Endothelial cell of umbilical vein (primary cell): ENCODE data around the gene CMTM6. TPM values are rescaled to one million over a fixed set of nuclear protein-coding genes. Genes with fewer than 3 reads are reported as not detected.

ENCODE experiments used
- BruUV-seq: library from RNA; stranded (reverse); fragments of 400-500 nt; replicated peaks from 2 replicates; lab custom pipeline; 2021; lab: Mats Ljungman, UMichigan
- CTCF ChIA-PET: fragments of 300-600, 350-600 bp; sonication (Branson Sonifier 250); formaldehyde crosslinking; loops from one replicate; lab custom pipeline; 2021; ENCODE audit warnings: antibody characterized with exemption, inconsistent platforms; lab: Charles Lee
- POLR2A ChIA-PET: fragments of 300-600, 350-600 bp; sonication (Branson Sonifier 250); formaldehyde crosslinking; loops from one replicate; lab custom pipeline; 2021; ENCODE audit warnings: antibody characterized with exemption, inconsistent platforms; lab: Charles Lee
- DNase-seq: peaks from one replicate; pipeline ENCODE4 v3.0.0-alpha.2; 2011; ENCODE audit warnings: low read depth, low spot score
- FAIRE-seq: peaks from 2 replicates; lab custom pipeline; 2011; peaks lifted over from hg19 to GRCh38; lab: Jason Lieb, UNC
- H2AFZ ChIP-seq: 2 replicates; pipeline ENCODE4 v1.6.0; 2012; ENCODE audit warnings: low read depth, low read length, control low read depth, inconsistent platforms
- H3K27ac ChIP-seq: 2 replicates; pipeline ENCODE4 v1.5.1; 2011; ENCODE audit warnings: low read depth, mild to moderate bottlenecking, control low read depth, low read length, moderate library complexity; ENCODE audit not compliant: insufficient read depth
- H3K27me3 ChIP-seq, 2 experiments: 2 replicates each; pipeline versions ENCODE4 v1.6.0 to v1.6.1; 2011; ENCODE audit warnings: low read length in 2 of 2, mixed read lengths in 1 of 2; ENCODE audit not compliant: control insufficient read depth in 2 of 2, insufficient read depth in 2 of 2
- H3K36me3 ChIP-seq, 2 experiments: 2 replicates in 1 of 2; 3 replicates in 1 of 2; pipeline ENCODE4 v1.5.1; 2011; ENCODE audit warnings: low read length in 2 of 2, mild to moderate bottlenecking in 1 of 2, moderate library complexity in 1 of 2; ENCODE audit not compliant: control insufficient read depth in 2 of 2, insufficient read depth in 2 of 2; ENCODE audit errors: extremely low read depth in 1 of 2
- H3K4me1 ChIP-seq: 3 replicates; pipeline ENCODE4 v1.5.1; 2011; ENCODE audit warnings: mild to moderate bottlenecking, low read length; ENCODE audit not compliant: control insufficient read depth, insufficient read depth; ENCODE audit errors: extremely low read depth
- H3K4me2 ChIP-seq: 2 replicates; pipeline ENCODE4 v1.6.1; 2011; ENCODE audit warnings: low read length, control low read depth, mixed read lengths; ENCODE audit not compliant: insufficient read depth
- H3K4me3 ChIP-seq, 3 experiments: fragments of 200-600 bp in 1 of 3; sonication (generic), shearing (Covaris generic) in 1 of 3; replicated peaks in 1 of 3; 2 replicates each; pipeline ENCODE4 v1.5.1; 2011 to 2016; ENCODE audit warnings: control low read depth in 3 of 3, low read length in 3 of 3, mild to moderate bottlenecking in 2 of 3, inconsistent platforms in 1 of 3, low read depth in 1 of 3, moderate library complexity in 1 of 3; ENCODE audit not compliant: insufficient read depth in 1 of 3
- H3K79me2 ChIP-seq: 2 replicates; pipeline ENCODE4 v1.6.0; 2012; ENCODE audit warnings: low read length, inconsistent platforms; ENCODE audit not compliant: control insufficient read depth, insufficient read depth
- H3K9ac ChIP-seq: replicated peaks from 2 replicates; pipeline ENCODE3; 2011; ENCODE audit warnings: low read length, control low read depth; ENCODE audit not compliant: insufficient read depth; ENCODE audit errors: extremely low read depth
- H3K9me1 ChIP-seq: replicated peaks from 3 replicates; pipeline ENCODE4 v1.6.0; 2011; ENCODE audit warnings: mild to moderate bottlenecking, low read length; ENCODE audit not compliant: control insufficient read depth, insufficient read depth; ENCODE audit errors: extremely low read depth
- H3K9me3 ChIP-seq: replicated peaks from 2 replicates; pipeline ENCODE4 v1.5.1; 2012; ENCODE audit warnings: low read length, inconsistent platforms; ENCODE audit not compliant: control insufficient read depth, insufficient read depth
- H4K20me1 ChIP-seq: replicated peaks from 2 replicates; pipeline ENCODE3; 2011; ENCODE audit warnings: mild to moderate bottlenecking, low read length; ENCODE audit not compliant: control insufficient read depth, insufficient read depth; ENCODE audit errors: extremely low read depth
- CTCF ChIP-seq, 2 donors: IDR thresholded peaks; 1 replicate in 1 of 2; 2 replicates in 1 of 2; pipeline ENCODE4 v1.5.1; 2011; ENCODE audit warnings: low read length in 2 of 2, mild to moderate bottlenecking in 2 of 2, moderate library complexity in 2 of 2, control low read depth in 1 of 2, inconsistent platforms in 1 of 2, low read depth in 1 of 2; ENCODE audit not compliant: insufficient read depth in 1 of 2; ENCODE audit errors: extremely low read depth in 1 of 2
- EZH2 ChIP-seq: IDR thresholded peaks from 2 replicates; pipeline ENCODE4 v1.6.1; 2012; ENCODE audit warnings: borderline replicate concordance, low read depth, mild to moderate bottlenecking, moderate library complexity, low read length, inconsistent platforms; ENCODE audit not compliant: severe bottlenecking
- FOS ChIP-seq: IDR thresholded peaks from 2 replicates; pipeline ENCODE4 v1.6.1; 2011; ENCODE audit warnings: mild to moderate bottlenecking, low read length, moderate library complexity, borderline replicate concordance; ENCODE audit not compliant: insufficient read depth
- GATA2 ChIP-seq: IDR thresholded peaks from 2 replicates; pipeline ENCODE4 v1.7.0; 2011; ENCODE audit warnings: low read depth, mild to moderate bottlenecking, moderate library complexity, mixed read lengths, low read length; ENCODE audit not compliant: insufficient read length, insufficient read depth
- JUN ChIP-seq: IDR thresholded peaks from 2 replicates; pipeline ENCODE4 v1.6.1; 2011; ENCODE audit warnings: borderline replicate concordance, low read depth; ENCODE audit not compliant: insufficient read length, insufficient read depth
- MAX ChIP-seq: IDR thresholded peaks from 2 replicates; pipeline ENCODE4 v1.6.1; 2011; ENCODE audit not compliant: insufficient read depth, insufficient read length
- MYC ChIP-seq: IDR thresholded peaks from one replicate; pipeline ENCODE4 v1.6.1; 2011; ENCODE audit warnings: mild to moderate bottlenecking, low read depth, low read length
- POLR2A ChIP-seq: IDR thresholded peaks from 2 replicates; pipeline ENCODE4 v1.6.1; 2012; ENCODE audit warnings: low read depth, mild to moderate bottlenecking, control low read depth, low read length
- POLR2AphosphoS5 ChIP-seq: IDR thresholded peaks from 2 replicates; pipeline ENCODE4 v1.6.1; 2012; ENCODE audit warnings: low read depth, mild to moderate bottlenecking, control low read depth, low read length, moderate library complexity; ENCODE audit not compliant: insufficient read depth
- dilution Hi-C: fragments of 300-500 bp; cut with MboI; formaldehyde crosslinking; loops from one replicate; pipeline ENCODE4 v1.15.0; 2019; ENCODE audit warnings: low sequenced_read_pairs; ENCODE audit not compliant: extremely low pct_ligation_motif_present
- intact Hi-C: fragments of 100-400 bp; cut with micrococcal nuclease; formaldehyde crosslinking; loops from one replicate; pipeline ENCODE4 v1.10.0; 2022
- polyA plus RNA-seq, 4 experiments: library from polyadenylated mRNA; depleted of rRNA in 3 of 4; stranded (reverse) in 3 of 4; unstranded in 1 of 4; fragments of >200 nt; gene quantifications; 2 replicates each; pipeline versions ENCODE4 v1.2.1 to v1.2.3, GENCODE V29; 2011 to 2012; ENCODE audit warnings: missing spikeins in 1 of 4
- total RNA-seq: library from RNA; stranded (reverse); gene quantifications from 2 replicates; pipeline ENCODE4 v1.2.3, GENCODE V29; 2021

The CMTM6 gene
- total and polyA plus RNA-seq, 2 donors (not counting 3 experiments of a cell fraction or from before 2014, with no cell fraction given): 38.0 to 56.3 TPM

DNA sequence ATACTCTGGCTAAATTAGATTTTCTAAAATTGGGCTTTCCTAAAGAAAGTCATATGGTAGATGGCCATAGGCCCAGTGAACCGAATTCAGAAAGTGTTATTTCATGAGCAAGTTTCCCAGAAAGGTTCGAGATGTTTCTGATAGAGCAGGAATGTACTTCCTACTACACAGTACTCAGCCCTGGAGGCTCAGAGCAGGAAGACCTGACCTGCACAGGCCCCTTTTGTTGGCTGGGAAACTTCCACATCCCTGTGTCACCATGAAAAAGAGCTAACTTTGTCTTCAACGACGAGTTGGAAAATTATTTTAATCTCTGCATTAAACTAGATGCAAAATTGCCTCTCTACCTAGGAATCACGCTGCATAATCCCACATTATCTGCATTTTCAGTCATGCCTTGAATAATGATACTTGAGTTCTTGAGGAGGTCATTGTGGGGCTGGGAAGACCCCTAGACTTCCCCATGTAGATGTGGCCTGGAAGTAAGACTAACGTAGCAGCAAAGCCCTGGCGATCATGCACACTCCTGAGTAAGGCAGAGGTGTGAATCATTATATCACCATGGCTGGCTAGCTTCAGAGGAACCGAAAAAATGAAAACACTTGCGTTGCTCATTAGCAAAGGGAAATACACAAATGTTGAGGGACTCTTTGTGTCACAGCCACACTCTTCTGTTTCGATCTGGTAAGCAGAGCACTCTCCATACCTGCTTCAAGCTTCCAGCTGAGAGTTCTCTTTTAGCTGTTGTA lies 63.9 kb downstream of the CMTM6 start:
- ChIA-PET CTCF (interaction anchor here (0.7 to 1.8 kb wide), 4 partner anchors 10 to 29 kb away, joined by 3 to 9 read pairs (median 3); no protein-coding TSS in a partner anchor), POLR2A (no interaction called here)
- no TSS peak for BruUV-seq
- Histone ChIP-seq H3K27ac (no peak overlapping the region), H2AFZ (peak overlapping the region; percentile 8), H4K20me1 (no peaks in the 10 kb centered on the region), H3K27me3 (no peaks in the 10 kb centered on the region), H3K4me1 (peaks cover 22% of the 10 kb centered on the region), H3K4me3 (no peak overlapping the region), H3K9ac (no peak overlapping the region), H3K4me2 (peak overlapping the region; percentile 30), H3K79me2 (peaks cover 23% of the 10 kb centered on the region), H3K9me1 (no peaks in the 10 kb centered on the region), H3K36me3 (peaks cover 0 to 4% of the 10 kb centered on the region in 2 experiments), H3K9me3 (no peaks in the 10 kb centered on the region)
- peak; percentile 57 for DNase-seq
- peak; percentile 67 for FAIRE-seq
- dilution Hi-C loops (no loop called here), intact Hi-C loops (no loop called here)
- TF ChIP-seq MYC: no peak
- TF ChIP-seq POLR2A: no peak
- TF ChIP-seq JUN: no peak
- TF ChIP-seq FOS: no peak
- peak; percentile 31 for TF ChIP-seq GATA2
- TF ChIP-seq POLR2AphosphoS5: no peak

DNA sequence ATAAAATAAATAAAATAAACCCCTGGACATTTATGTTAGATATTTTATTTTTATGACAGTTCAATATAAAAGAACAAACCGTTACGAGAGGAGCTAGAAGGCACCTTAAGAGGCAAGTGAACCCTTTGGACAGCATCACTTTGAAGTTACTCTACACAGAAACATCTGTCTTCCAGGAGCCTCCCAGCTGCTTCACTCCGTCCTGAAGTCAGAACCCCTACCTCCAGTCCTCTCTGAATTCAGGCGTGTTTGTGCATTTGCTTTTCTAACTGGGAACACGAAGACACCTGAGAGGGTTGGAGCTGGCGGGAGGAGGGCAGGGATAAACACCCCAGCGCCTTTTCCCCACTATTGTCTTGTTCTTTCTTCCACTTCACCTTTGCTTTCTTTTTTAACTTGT lies 64.8 kb downstream of the CMTM6 start:
- peak; percentile 28 for FAIRE-seq
- intact Hi-C loops (no loop called here), dilution Hi-C loops (no loop called here)
- Histone ChIP-seq H3K4me1 (peaks cover 15% of the 10 kb centered on the region), H3K9ac (no peak overlapping the region), H3K79me2 (peaks cover 28% of the 10 kb centered on the region), H2AFZ (no peak overlapping the region), H3K4me3 (no peak overlapping the region), H4K20me1 (no peaks in the 10 kb centered on the region), H3K9me1 (no peaks in the 10 kb centered on the region), H3K27ac (no peak overlapping the region), H3K27me3 (no peaks in the 10 kb centered on the region), H3K9me3 (no peaks in the 10 kb centered on the region), H3K4me2 (no peak overlapping the region), H3K36me3 (peaks cover 0 to 4% of the 10 kb centered on the region in 2 experiments)
- ChIA-PET POLR2A (no interaction called here), CTCF (interaction anchor here (1.0 to 1.8 kb wide), 4 partner anchors 12 to 63 kb away, joined by 3 to 9 read pairs (median 3); no protein-coding TSS in a partner anchor)
- BruUV-seq: no TSS peak
- DNase-seq: no peak
- TF ChIP-seq MYC (no peak), JUN (no peak), CTCF (IDR thresholded peaks at IDR 0.05; ENCODE audit: extremely low read depth in 1 of 2, insufficient read depth in 1 of 2, low read depth in 1 of 2, low read length in 2 of 2) (no peak), FOS (no peak), POLR2AphosphoS5 (no peak), GATA2 (no peak), MAX (no peak), EZH2 (no peak), POLR2A (no peak)
